ENCODE data around the gene RALB.

- TF ChIP-seq STAT6 (CRISPR knock-in tag; conservative IDR thresholded peaks at IDR 0.05; ENCODE audit: low read depth) = no peak
- TF ChIP-seq NR2C2 (CRISPR knock-in tag; IDR thresholded peaks at IDR 0.05) = no peak
- TF ChIP-seq CTCF (IDR thresholded peaks at IDR 0.05) = no peak
- TF ChIP-seq CREM (CRISPR knock-in tag; IDR thresholded peaks at IDR 0.05) = no peak
- no peak for TF ChIP-seq ZNF138 (CRISPR knock-in tag; conservative IDR thresholded peaks at IDR 0.05)
- TF ChIP-seq PRDM15 (CRISPR knock-in tag; IDR thresholded peaks at IDR 0.05) = no peak
- TF ChIP-seq FOXP1 (CRISPR knock-in tag; IDR thresholded peaks at IDR 0.05; ENCODE audit: borderline replicate concordance) = no peak
- TF ChIP-seq ATF3 (CRISPR knock-in tag; conservative IDR thresholded peaks at IDR 0.05) = no peak
- no peak for TF ChIP-seq USF2 (CRISPR knock-in tag; IDR thresholded peaks at IDR 0.05)
- no peak for TF ChIP-seq ETV6 (CRISPR knock-in tag; IDR thresholded peaks at IDR 0.05)
- TF ChIP-seq KAT7 (CRISPR knock-in tag; IDR thresholded peaks at IDR 0.05; ENCODE audit: borderline replicate concordance) = no peak
- TF ChIP-seq ATF1 (CRISPR knock-in tag; IDR thresholded peaks at IDR 0.05) = no peak
- no peak for TF ChIP-seq NFYB (CRISPR knock-in tag; conservative IDR thresholded peaks at IDR 0.05; ENCODE audit: low read depth)
- no peak for TF ChIP-seq CREB1 (CRISPR knock-in tag; IDR thresholded peaks at IDR 0.05)
These were observed 21.9 kb upstream of the RALB start for GRCh38 chr2:120230515-120231471.
